ENCODE data around the gene PDE6G.

The PDE6G gene

GRCh38 chr17:81601525-81602120 lies 54.7 kb downstream of the PDE6G start:
- H3K36me3 ChIP-seq (ENCODE audit: control insufficient read depth, insufficient read depth, low read length): peaks cover 93% of the 10 kb centered on the region

More at GRCh38 chr17:81601525-81602120, 54.7 kb downstream of the PDE6G start:
- WGBS, 2 experiments (ENCODE audit: insufficient coverage in 2 of 2): 47 to 54% methylated on average over 5 to 6 of the region's 9 CpGs
- no peaks in the 10 kb centered on the region for H3K9me3 ChIP-seq (ENCODE audit: control insufficient read depth, low read length)
- no peak overlapping the region for H3K27ac ChIP-seq (ENCODE audit: low read depth, low read length, severe bottlenecking)
- no peak overlapping the region for H3K4me3 ChIP-seq (ENCODE audit: extremely low read depth, insufficient read depth, low read length, poor library complexity, severe bottlenecking)
- H3K4me1 ChIP-seq (ENCODE audit: control insufficient read depth, insufficient read depth, low read length, poor library complexity, severe bottlenecking): no peaks in the 10 kb centered on the region

Data from mesodermal cell (in vitro differentiated cells).